A673 (cell line): Measurements from ENCODE around the gene ARFRP1.

Experiments
- CTCF ChIP-seq: fragments of 300-800, 200-600 bp; sonication (generic); conservative IDR thresholded peaks from 2 replicates; pipeline ENCODE4 v1.5.1; 2017; ENCODE audit warnings: low read depth, mild to moderate bottlenecking, antibody characterized with exemption, low read length, moderate library complexity, mixed read lengths
- EZH2 ChIP-seq: fragments of 200-600 bp; sonication (generic); IDR thresholded peaks from 2 replicates; pipeline ENCODE4 v1.6.1; 2017; ENCODE audit warnings: borderline replicate concordance, low read depth, mild to moderate bottlenecking, mixed read lengths, antibody characterized with exemption, low read length; ENCODE audit not compliant: poor library complexity, severe bottlenecking

DNA sequence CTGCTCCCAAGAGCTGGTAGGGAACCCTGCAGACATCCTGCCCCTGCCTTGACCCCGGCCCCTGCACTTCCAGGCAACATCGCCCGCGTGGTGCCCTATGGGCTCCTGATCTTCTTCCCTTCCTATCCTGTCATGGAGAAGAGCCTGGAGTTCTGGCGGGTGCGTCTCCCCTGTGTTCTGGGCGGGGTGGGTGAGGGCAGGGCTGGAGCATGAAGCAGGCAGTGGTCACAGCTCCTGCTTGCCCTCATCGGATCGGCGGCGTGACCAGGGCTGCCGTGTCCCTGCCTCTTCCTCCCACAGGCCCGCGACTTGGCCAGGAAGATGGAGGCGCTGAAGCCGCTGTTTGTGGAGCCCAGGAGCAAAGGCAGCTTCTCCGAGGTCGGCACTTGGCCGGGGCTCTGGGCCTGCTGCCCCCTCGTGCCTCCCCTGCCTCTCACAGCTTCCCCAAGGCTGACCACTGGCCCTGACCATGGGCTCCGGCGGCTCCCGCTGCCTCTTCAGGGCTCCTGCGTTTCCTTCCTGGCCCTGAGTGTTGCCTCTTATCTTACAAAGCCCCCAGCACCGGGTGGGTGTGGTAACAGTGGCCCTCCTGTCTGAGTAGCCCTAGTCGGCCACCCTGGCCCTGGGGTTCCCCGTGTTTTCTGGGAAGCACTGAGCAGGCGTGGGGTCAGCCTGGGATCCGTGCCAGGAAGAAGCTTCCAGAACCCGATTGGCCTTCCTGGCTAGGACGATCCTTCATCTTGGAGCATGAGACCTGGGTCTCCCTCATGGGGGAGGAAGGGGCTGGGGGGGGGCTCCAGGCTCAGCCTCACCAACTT, 19.3 kb downstream of the ARFRP1 start:
- TF ChIP-seq CTCF (no peak), EZH2 (no peak)
